ENCODE data around the gene FECH. TPM values are rescaled to one million over a fixed set of nuclear protein-coding genes. Genes with fewer than 3 reads are reported as not detected.

The FECH gene
- total and polyA plus RNA-seq, 8 donors = 0.58 to 387 (median 8.2) TPM

GRCh38 chr18:57539702-57540101, 46.8 kb downstream of the FECH start:
- intact Hi-C loops (cut with DNase I; ENCODE audit: low total_unique reads) = no loop called here
- no peak for TF ChIP-seq EP300 (IDR thresholded peaks at IDR 0.05)
- no peak for TF ChIP-seq CTCF (IDR thresholded peaks at IDR 0.05)
- no peak for TF ChIP-seq POLR2A (IDR thresholded peaks at IDR 0.05)
- TF ChIP-seq POLR2AphosphoS5 (IDR thresholded peaks at IDR 0.05) = no peak
- no peak for DNase-seq
- no peak overlapping the region for H3K27ac ChIP-seq
- no peaks in the 10 kb centered on the region for H3K27me3 ChIP-seq
- no peaks in the 10 kb centered on the region for H3K36me3 ChIP-seq
- WGBS, 5 donors = 66 to 80% (median 71%) methylated on average over 4 of the region's 4 CpGs
- no peak overlapping the region for H3K4me3 ChIP-seq
- H3K9me3 ChIP-seq = no peaks in the 10 kb centered on the region
- H3K4me1 ChIP-seq = no peaks in the 10 kb centered on the region

- H3K4me3 ChIP-seq = no peak overlapping the region
- H3K4me1 ChIP-seq = peaks cover 0 to 1% (median under 1%) of the 10 kb centered on the region in 4 donors
- intact Hi-C loops (cut with DNase I; ENCODE audit: low total_unique reads) = no loop called here
- WGBS, 5 donors = 89 to 96% (median 93%) methylated on average over 3 of the region's 3 CpGs
- H3K27me3 ChIP-seq = no peaks in the 10 kb centered on the region
- no peaks in the 10 kb centered on the region for H3K36me3 ChIP-seq
- H3K9me3 ChIP-seq = no peaks in the 10 kb centered on the region
- TF ChIP-seq CTCF (IDR thresholded peaks at IDR 0.05) = no peak
- no peak for TF ChIP-seq POLR2AphosphoS5 (IDR thresholded peaks at IDR 0.05)
- no peak for TF ChIP-seq POLR2A (IDR thresholded peaks at IDR 0.05)
- no peak for TF ChIP-seq EP300 (IDR thresholded peaks at IDR 0.05)
- no peak overlapping the region for H3K27ac ChIP-seq
- no peak for DNase-seq
Observed at GRCh38 chr18:57538614-57539013, 47.9 kb downstream of the FECH start.

- no peak overlapping the region for H3K27ac ChIP-seq
- TF ChIP-seq CTCF (IDR thresholded peaks at IDR 0.05) (no peak), POLR2A (IDR thresholded peaks at IDR 0.05) (no peak), POLR2AphosphoS5 (IDR thresholded peaks at IDR 0.05) (no peak), EP300 (IDR thresholded peaks at IDR 0.05) (no peak)
- no peaks in the 10 kb centered on the region for H3K27me3 ChIP-seq
- intact Hi-C loops (cut with DNase I; ENCODE audit: low total_unique reads) = no loop called here
- DNase-seq = no peak
- no peak overlapping the region for H3K4me3 ChIP-seq
- H3K9me3 ChIP-seq = no peaks in the 10 kb centered on the region
- peaks cover 0 to 10% (median 8%) of the 10 kb centered on the region in 4 donors for H3K4me1 ChIP-seq
- no peaks in the 10 kb centered on the region for H3K36me3 ChIP-seq
Observed at GRCh38 chr18:57534511-57534909, 52.0 kb downstream of the FECH start.

GRCh38 chr18:57533868-57534510, 52.5 kb downstream of the FECH start:
- no peaks in the 10 kb centered on the region for H3K27me3 ChIP-seq
- 47 to 54% (median 52%) methylated on average over 4 of the region's 4 CpGs for WGBS, 5 donors

More at GRCh38 chr18:57533868-57534510, 52.5 kb downstream of the FECH start:
- peaks cover 0 to 10% (median 8%) of the 10 kb centered on the region in 4 donors for H3K4me1 ChIP-seq
- H3K27ac ChIP-seq = no peak overlapping the region
- H3K9me3 ChIP-seq = no peaks in the 10 kb centered on the region
- H3K36me3 ChIP-seq = no peaks in the 10 kb centered on the region
- H3K4me3 ChIP-seq = no peak overlapping the region
- DNase-seq = peak in 1 of 2 donors; percentile 10
- intact Hi-C loops (cut with DNase I; ENCODE audit: low total_unique reads) = no loop called here
- TF ChIP-seq POLR2A (IDR thresholded peaks at IDR 0.05) = no peak
- no peak for TF ChIP-seq CTCF (IDR thresholded peaks at IDR 0.05)
- TF ChIP-seq EP300 (IDR thresholded peaks at IDR 0.05) = no peak
- TF ChIP-seq POLR2AphosphoS5 (IDR thresholded peaks at IDR 0.05) = no peak

Data from stomach (tissue), 9 donors.